SK-N-SH treated with all-trans-retinoic acid at 6 μM for 48 hours (cell line): Measurements from ENCODE around the gene VSIG10L.

Source experiments
- ATAC-seq: fragments of 200-7000 bp; cut with Tn5 transposase; 3 replicates; pipeline ENCODE4 v1.9.1; 2020; ENCODE audit warnings: mild to moderate bottlenecking, moderate library complexity
- ARNTL ChIP-seq: fragments of 450-650 bp; formaldehyde crosslinking; IDR thresholded peaks from 2 replicates; pipeline ENCODE4 v1.5.0; 2020; ENCODE audit warnings: low read depth, mild to moderate bottlenecking, moderate library complexity, borderline replicate concordance
- BACH2 ChIP-seq: fragments of 250-450 bp; sonication (Bioruptor Pico); IDR thresholded peaks from 2 replicates; pipeline ENCODE4 v1.9.0; 2021; ENCODE audit warnings: mild to moderate bottlenecking, borderline replicate concordance
- CREB5 ChIP-seq: fragments of 250-450 bp; sonication (Bioruptor Pico); IDR thresholded peaks from 2 replicates; pipeline ENCODE4 v1.5.1; 2020; ENCODE audit warnings: low read depth, mild to moderate bottlenecking, moderate library complexity
- CSDC2 ChIP-seq: fragments of 250-450 bp; sonication (Bioruptor Pico); IDR thresholded peaks from 2 replicates; pipeline ENCODE4 v1.5.0; 2020; ENCODE audit warnings: mild to moderate bottlenecking, moderate library complexity
- CSRNP3 ChIP-seq: fragments of 250-450 bp; sonication (Bioruptor Pico); IDR thresholded peaks from 2 replicates; pipeline ENCODE4 v1.5.1; 2021; ENCODE audit warnings: mild to moderate bottlenecking, moderate library complexity
- GLIS3 ChIP-seq: fragments of 250-450 bp; sonication (Bioruptor Pico); IDR thresholded peaks from 2 replicates; pipeline ENCODE4 v1.5.0; 2020; ENCODE audit warnings: mild to moderate bottlenecking, moderate library complexity
- ISL1 ChIP-seq: fragments of 250-450 bp; sonication (Bioruptor Pico); IDR thresholded peaks from 2 replicates; pipeline ENCODE4 v2.1.2; 2022; ENCODE audit warnings: mild to moderate bottlenecking, moderate library complexity
- OSR1 ChIP-seq: fragments of 250-450 bp; sonication (Bioruptor Pico); IDR thresholded peaks from 2 replicates; pipeline ENCODE4 v1.8.0; 2022; ENCODE audit warnings: moderate library complexity, mild to moderate bottlenecking, inconsistent platforms
- PATZ1 ChIP-seq: fragments of 250-450 bp; sonication (Bioruptor Pico); IDR thresholded peaks from 2 replicates; pipeline ENCODE4 v1.8.0; 2020; ENCODE audit warnings: mild to moderate bottlenecking, moderate library complexity, borderline replicate concordance
- POU6F1 ChIP-seq: fragments of 250-450 bp; sonication (Bioruptor Pico); IDR thresholded peaks from 2 replicates; pipeline ENCODE4 v1.8.0; 2021; ENCODE audit warnings: low read depth, mild to moderate bottlenecking, moderate library complexity, borderline replicate concordance
- PPARA ChIP-seq: fragments of 250-450 bp; sonication (Bioruptor Pico); IDR thresholded peaks from 2 replicates; pipeline ENCODE4 v1.5.0; 2020; ENCODE audit warnings: mild to moderate bottlenecking, borderline replicate concordance
- RARB ChIP-seq: fragments of 250-450 bp; sonication (Bioruptor Pico); IDR thresholded peaks from 2 replicates; pipeline ENCODE4 v1.8.0; 2021; ENCODE audit warnings: mild to moderate bottlenecking, moderate library complexity
- SNAI2 ChIP-seq: fragments of 250-450 bp; sonication (Bioruptor Pico); IDR thresholded peaks from 2 replicates; pipeline ENCODE4 v1.5.0; 2020; ENCODE audit warnings: mild to moderate bottlenecking, moderate library complexity
- TCF4 ChIP-seq: fragments of 250-450 bp; sonication (Bioruptor Pico); IDR thresholded peaks from 2 replicates; pipeline ENCODE4 v1.8.0; 2021; ENCODE audit warnings: mild to moderate bottlenecking, moderate library complexity, borderline replicate concordance
- TSHZ2 ChIP-seq: fragments of 250-450 bp; sonication (Bioruptor Pico); IDR thresholded peaks from 2 replicates; pipeline ENCODE4 v1.5.0; 2020; ENCODE audit warnings: mild to moderate bottlenecking, moderate library complexity
- ZFP3 ChIP-seq: fragments of 250-450 bp; sonication (Bioruptor Pico); IDR thresholded peaks from 2 replicates; pipeline ENCODE4 v1.5.0; 2020; ENCODE audit warnings: mild to moderate bottlenecking, moderate library complexity
- ZFP30 ChIP-seq: fragments of 450-650 bp; formaldehyde crosslinking; IDR thresholded peaks from 2 replicates; pipeline ENCODE4 v1.5.0; 2022; ENCODE audit warnings: mild to moderate bottlenecking, moderate library complexity
- ZNF565 ChIP-seq: fragments of 450-650 bp; formaldehyde crosslinking; conservative IDR thresholded peaks from 2 replicates; pipeline ENCODE4 v1.5.0; 2020; ENCODE audit warnings: low read depth, mild to moderate bottlenecking, moderate library complexity
- ZNF70 ChIP-seq: fragments of 450-650 bp; formaldehyde crosslinking; IDR thresholded peaks from 2 replicates; pipeline ENCODE4 v1.5.0; 2020; ENCODE audit warnings: mild to moderate bottlenecking, moderate library complexity
- ZNF8 ChIP-seq: fragments of 450-650 bp; formaldehyde crosslinking; IDR thresholded peaks from 2 replicates; pipeline ENCODE4 v1.5.0; 2020; ENCODE audit warnings: mild to moderate bottlenecking, moderate library complexity

VSIG10L gene

GRCh38 chr19:51295382-51296126, 46.4 kb downstream of the VSIG10L start:
- TF ChIP-seq SNAI2 (CRISPR knock-in tag) (no peak), PPARA (CRISPR knock-in tag) (no peak), ZNF8 (CRISPR knock-in tag) (no peak), ARNTL (no peak), GLIS3 (CRISPR knock-in tag) (no peak), RARB (CRISPR knock-in tag) (no peak)
- no peak for ATAC-seq

GRCh38 chr19:51294977-51295375, 47.0 kb downstream of the VSIG10L start:
- TF ChIP-seq BACH2 (CRISPR knock-in tag) (no peak), ZFP30 (CRISPR knock-in tag) (no peak), CSRNP3 (CRISPR knock-in tag) (no peak), CSDC2 (no peak), PPARA (CRISPR knock-in tag) (no peak), ZNF565 (CRISPR knock-in tag) (no peak), RARB (CRISPR knock-in tag) (no peak), SNAI2 (CRISPR knock-in tag) (no peak), PATZ1 (no peak), ZFP3 (CRISPR knock-in tag) (no peak), ARNTL (no peak)
- ATAC-seq: no peak

- ATAC-seq: no peak
- TF ChIP-seq ZNF565 (CRISPR knock-in tag): no peak
- no peak for TF ChIP-seq BACH2 (CRISPR knock-in tag)
- TF ChIP-seq POU6F1 (CRISPR knock-in tag): no peak
- TF ChIP-seq ZNF70: no peak
- TF ChIP-seq RARB (CRISPR knock-in tag): no peak
- no peak for TF ChIP-seq OSR1
- TF ChIP-seq ARNTL: no peak
These were observed 47.5 kb downstream of the VSIG10L start for GRCh38 chr19:51294211-51294976.

GRCh38 chr19:51293571-51294210, 48.2 kb downstream of the VSIG10L start:
- no peak for ATAC-seq
- TF ChIP-seq CSDC2 (no peak), ARNTL (no peak), ZFP30 (CRISPR knock-in tag) (no peak), TCF4 (CRISPR knock-in tag) (no peak), CSRNP3 (CRISPR knock-in tag) (no peak), SNAI2 (CRISPR knock-in tag) (no peak), ZNF8 (CRISPR knock-in tag) (no peak), CREB5 (CRISPR knock-in tag) (no peak), ZNF565 (CRISPR knock-in tag) (no peak), RARB (CRISPR knock-in tag) (no peak), ZNF70 (no peak), ISL1 (no peak), TSHZ2 (CRISPR knock-in tag) (no peak), POU6F1 (CRISPR knock-in tag) (no peak)
